Right cardiac atrium (tissue), 5 donors: ENCODE results near the gene CDH4. TPM values are rescaled to one million over a fixed set of nuclear protein-coding genes. Genes with fewer than 3 reads are reported as not detected.

Experiments
- ATAC-seq, 2 donors: fragments of 200-7000 bp; cut with Tn5 transposase; one replicate each; pipeline versions ENCODE4 v1.8.0 to v1.9.1; 2020; ENCODE audit warnings: moderate library complexity in 2 of 2, mild to moderate bottlenecking in 1 of 2
- DNase-seq, 3 donors: peaks; one replicate each; pipeline ENCODE4 v3.0.0-alpha.2; 2020
- H3K27ac ChIP-seq: one replicate; pipeline ENCODE4 v1.5.1; 2013; ENCODE audit warnings: mild to moderate bottlenecking, low read length, control low read depth, moderate library complexity
- H3K27me3 ChIP-seq: one replicate; pipeline ENCODE4 v1.6.1; 2013; ENCODE audit not compliant: control insufficient read depth, insufficient read depth
- H3K4me1 ChIP-seq: one replicate; pipeline ENCODE4 v1.6.1; 2013; ENCODE audit warnings: low read length; ENCODE audit not compliant: control insufficient read depth, insufficient read depth
- H3K4me3 ChIP-seq: one replicate; pipeline ENCODE4 v1.5.1; 2013; ENCODE audit warnings: low read length, control low read depth
- H3K9me3 ChIP-seq: one replicate; pipeline ENCODE4 v1.6.1; 2013; ENCODE audit warnings: low read length; ENCODE audit not compliant: control insufficient read depth
- WGBS: extraction: QIAGEN DNeasy Blood & Tissue Kit; methylation state at CpG from one replicate; pipeline ENCODE4 v1.1.7; 2013; 5-methylcytosine and 5-hydroxymethylcytosine counted together
- intact Hi-C, 4 donors: fragments of 100-400 bp; cut with DNase I; formaldehyde crosslinking; loops; one replicate each; pipeline versions ENCODE4 v1.11.0 to v1.14.0; 2022 to 2023
- polyA plus RNA-seq: library from polyadenylated mRNA; stranded (reverse); fragments of 200-250 nt; gene quantifications from one replicate; pipeline ENCODE4 v1.2.3, GENCODE V29; 2013
- total RNA-seq, 4 donors: library from RNA; stranded (reverse); fragmentation: NEBNext Ultra II Directional; extraction: Animal tissue kit (Norgen Biotek cat#: 25700); gene quantifications; one replicate each; pipeline ENCODE4 v1.2.1, GENCODE V29; 2021
- donor health status: healthy with polysubstance abuse.
- donor health status: DM: no; HTN: yes; CAD: no.
- donor health status: DM: no; HTN: no; CAD: no.
- donor health status: DM: no; HTN: yes; CAD: no; lungs with severe emphysema.
- donor health status: DM: yes; HTN: yes; CAD: no.

CDH4 gene
- total and polyA plus RNA-seq, 5 donors, result 0.21 to 1.0 (median 0.39) TPM

GRCh38 chr20:61411743-61412142, 159.7 kb downstream of the CDH4 start:
- 90% methylated on average over 4 of the region's 4 CpGs for WGBS
- Histone ChIP-seq H3K4me1 (no peaks in the 10 kb centered on the region), H3K9me3 (no peaks in the 10 kb centered on the region), H3K4me3 (no peak overlapping the region), H3K27ac (no peak overlapping the region), H3K27me3 (no peaks in the 10 kb centered on the region)
- DNase-seq (no peak), ATAC-seq (no peak)
- intact Hi-C loops, result no loop called here

DNA sequence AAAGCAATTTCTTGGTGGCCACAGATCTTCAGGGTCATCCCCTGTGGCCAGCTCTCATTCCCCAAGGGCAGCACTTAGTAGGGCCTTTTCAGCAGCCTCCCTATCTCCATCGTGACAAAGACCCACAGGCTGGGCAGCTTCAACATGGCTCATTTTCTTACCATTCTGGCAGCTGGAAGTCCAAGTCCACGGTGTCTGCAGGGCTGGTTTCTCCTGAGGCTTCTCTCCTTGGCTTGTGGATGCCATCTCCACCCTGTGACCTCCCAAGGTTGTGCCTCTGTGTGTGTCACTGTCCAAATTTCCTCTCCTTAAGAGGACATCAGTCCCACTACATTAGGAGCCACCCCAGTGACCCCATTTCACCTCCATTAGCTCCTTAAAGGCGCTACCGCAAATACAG, 161.7 kb downstream of the CDH4 start:
- Histone ChIP-seq H3K27ac (no peak overlapping the region), H3K9me3 (no peaks in the 10 kb centered on the region), H3K4me1 (no peaks in the 10 kb centered on the region), H3K27me3 (no peaks in the 10 kb centered on the region), H3K4me3 (no peak overlapping the region)
- intact Hi-C loops, result no loop called here
- DNase-seq (no peak), ATAC-seq (no peak)
- 88% methylated on average over 4 of the region's 4 CpGs for WGBS

GRCh38 chr20:61414455-61414991, 162.5 kb downstream of the CDH4 start:
- H3K4me1 ChIP-seq, result no peaks in the 10 kb centered on the region
- no peaks in the 10 kb centered on the region for H3K9me3 ChIP-seq
- no peaks in the 10 kb centered on the region for H3K27me3 ChIP-seq
- 66% methylated on average over 11 of the region's 11 CpGs for WGBS
- intact Hi-C loops, result no loop called here
- no peak overlapping the region for H3K4me3 ChIP-seq
- H3K27ac ChIP-seq, result no peak overlapping the region
- DNase-seq, result no peak
- ATAC-seq, result no peak

DNA sequence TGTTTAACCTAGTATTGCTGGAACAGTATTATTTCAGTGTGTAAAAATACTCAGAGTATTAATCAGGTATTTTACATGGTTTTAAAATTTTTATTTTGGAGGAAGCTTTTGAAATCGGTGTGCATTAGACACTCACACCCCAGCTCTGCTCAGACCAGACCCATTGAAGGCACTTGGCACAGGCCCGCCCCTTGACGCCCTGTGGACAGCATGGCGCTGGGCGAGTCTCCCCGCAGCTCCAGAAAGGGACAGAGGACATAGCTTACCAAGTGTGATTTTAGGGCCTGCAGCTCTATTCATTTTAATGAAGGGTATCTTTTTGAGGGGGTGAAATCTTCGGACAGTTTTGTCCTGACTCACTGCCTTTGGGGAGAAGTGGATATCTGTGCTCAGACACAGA, 164.5 kb downstream of the CDH4 start:
- WGBS, result 84% methylated on average over 7 of the region's 7 CpGs
- no peak for ATAC-seq
- Histone ChIP-seq H3K4me1 (no peaks in the 10 kb centered on the region), H3K27ac (no peak overlapping the region), H3K9me3 (no peaks in the 10 kb centered on the region), H3K27me3 (no peaks in the 10 kb centered on the region), H3K4me3 (no peak overlapping the region)
- intact Hi-C loops, result no loop called here
- DNase-seq, result no peak

DNA sequence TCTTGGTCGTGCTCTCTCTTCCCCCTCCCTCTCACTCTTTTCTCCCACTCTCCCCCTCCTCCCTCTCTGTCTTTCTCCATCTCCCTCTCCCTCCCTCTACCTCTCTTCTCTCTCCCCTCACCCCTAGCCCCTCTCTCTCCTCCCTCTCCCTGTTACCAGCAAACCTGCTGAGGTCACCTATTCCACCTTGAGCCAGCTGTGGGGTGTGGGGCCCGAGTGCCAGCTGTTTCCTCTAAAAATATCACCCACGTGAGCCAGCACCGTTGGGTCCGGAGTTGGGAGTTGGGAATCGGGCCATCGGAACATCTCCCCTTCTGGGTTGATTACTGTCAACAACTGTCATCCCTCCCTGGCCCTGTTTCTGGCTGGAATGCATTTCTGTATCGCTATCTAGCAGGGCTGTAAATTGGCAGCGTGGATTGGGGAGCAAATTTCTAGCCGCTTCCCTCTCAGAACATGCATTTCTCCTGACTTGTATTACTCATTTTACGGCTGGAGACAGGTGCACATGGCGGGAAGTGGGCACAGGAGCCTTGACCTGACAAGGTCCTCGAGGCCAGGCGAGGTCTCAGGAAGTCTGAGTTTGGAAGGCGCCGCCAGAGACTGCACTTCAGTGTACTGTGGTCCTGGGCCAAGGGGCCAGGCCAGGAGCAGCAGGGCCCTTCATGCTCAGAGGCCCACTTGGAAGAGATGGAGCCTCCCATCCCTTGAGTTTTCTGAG, 165.3 kb downstream of the CDH4 start:
- Histone ChIP-seq H3K9me3 (no peaks in the 10 kb centered on the region), H3K4me3 (no peak overlapping the region), H3K4me1 (no peaks in the 10 kb centered on the region), H3K27ac (no peak overlapping the region), H3K27me3 (no peaks in the 10 kb centered on the region)
- 58% methylated on average over 16 of the region's 16 CpGs for whole genome bisulfite sequencing
- ATAC-seq (peak in 1 of 2 donors; percentile 17), DNase-seq (no peak)
- intact Hi-C loops, result no loop called here

DNA sequence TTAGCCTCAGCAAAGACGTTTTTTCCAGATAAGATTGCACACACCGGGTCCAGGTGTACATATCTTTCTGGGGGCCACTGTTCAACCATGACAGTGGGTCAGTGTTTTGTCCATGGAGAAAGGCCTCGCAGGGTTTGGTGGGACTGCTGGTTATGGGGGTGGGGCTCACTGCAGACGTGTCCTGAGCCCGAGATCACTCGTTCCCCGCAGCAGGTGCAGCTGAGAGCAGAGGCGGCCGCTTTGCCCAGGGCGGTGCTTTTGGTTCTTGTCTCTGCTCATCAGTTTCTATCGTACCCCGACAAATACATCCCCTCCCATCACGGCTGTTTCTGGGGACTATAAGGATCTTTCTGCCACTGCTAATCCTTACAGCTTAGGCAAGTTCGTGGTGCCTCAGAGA, 166.9 kb downstream of the CDH4 start:
- intact Hi-C loops, result no loop called here
- no peak overlapping the region for H3K4me3 ChIP-seq
- WGBS, result 82% methylated on average over 14 of the region's 14 CpGs

GRCh38 chr20:61419501-61419900, 167.4 kb downstream of the CDH4 start:
- whole genome bisulfite sequencing, result 71% methylated on average over 6 of the region's 6 CpGs
- intact Hi-C loops, result no loop called here
- Histone ChIP-seq H3K27ac (no peak overlapping the region), H3K27me3 (no peaks in the 10 kb centered on the region), H3K9me3 (no peaks in the 10 kb centered on the region), H3K4me3 (no peak overlapping the region), H3K4me1 (no peaks in the 10 kb centered on the region)
- no peak for DNase-seq
- no peak for ATAC-seq

More for the DNA sequence above, 166.9 kb downstream of the CDH4 start:
- no peaks in the 10 kb centered on the region for H3K9me3 ChIP-seq
- H3K27ac ChIP-seq, result no peak overlapping the region
- no peaks in the 10 kb centered on the region for H3K4me1 ChIP-seq
- no peaks in the 10 kb centered on the region for H3K27me3 ChIP-seq
- no peak for ATAC-seq
- no peak for DNase-seq

- H3K27me3 ChIP-seq, result no peaks in the 10 kb centered on the region
- no peak overlapping the region for H3K27ac ChIP-seq
- DNase-seq (no peak), ATAC-seq (no peak)
- H3K4me3 ChIP-seq, result no peak overlapping the region
- intact Hi-C loops, result no loop called here
- no peaks in the 10 kb centered on the region for H3K9me3 ChIP-seq
- WGBS, result 75% methylated on average over 6 of the region's 6 CpGs
- no peaks in the 10 kb centered on the region for H3K4me1 ChIP-seq
Measured at GRCh38 chr20:61420056-61420455, 168.0 kb downstream of the CDH4 start.

GRCh38 chr20:61420781-61421180, 168.7 kb downstream of the CDH4 start:
- WGBS, result 90% methylated on average over 7 of the region's 7 CpGs
- H3K27me3 ChIP-seq, result no peaks in the 10 kb centered on the region
- DNase-seq (no peak), ATAC-seq (no peak)
- H3K4me3 ChIP-seq, result no peak overlapping the region
- intact Hi-C loops, result no loop called here
- no peaks in the 10 kb centered on the region for H3K9me3 ChIP-seq
- H3K27ac ChIP-seq, result no peak overlapping the region
- H3K4me1 ChIP-seq, result no peaks in the 10 kb centered on the region

DNA sequence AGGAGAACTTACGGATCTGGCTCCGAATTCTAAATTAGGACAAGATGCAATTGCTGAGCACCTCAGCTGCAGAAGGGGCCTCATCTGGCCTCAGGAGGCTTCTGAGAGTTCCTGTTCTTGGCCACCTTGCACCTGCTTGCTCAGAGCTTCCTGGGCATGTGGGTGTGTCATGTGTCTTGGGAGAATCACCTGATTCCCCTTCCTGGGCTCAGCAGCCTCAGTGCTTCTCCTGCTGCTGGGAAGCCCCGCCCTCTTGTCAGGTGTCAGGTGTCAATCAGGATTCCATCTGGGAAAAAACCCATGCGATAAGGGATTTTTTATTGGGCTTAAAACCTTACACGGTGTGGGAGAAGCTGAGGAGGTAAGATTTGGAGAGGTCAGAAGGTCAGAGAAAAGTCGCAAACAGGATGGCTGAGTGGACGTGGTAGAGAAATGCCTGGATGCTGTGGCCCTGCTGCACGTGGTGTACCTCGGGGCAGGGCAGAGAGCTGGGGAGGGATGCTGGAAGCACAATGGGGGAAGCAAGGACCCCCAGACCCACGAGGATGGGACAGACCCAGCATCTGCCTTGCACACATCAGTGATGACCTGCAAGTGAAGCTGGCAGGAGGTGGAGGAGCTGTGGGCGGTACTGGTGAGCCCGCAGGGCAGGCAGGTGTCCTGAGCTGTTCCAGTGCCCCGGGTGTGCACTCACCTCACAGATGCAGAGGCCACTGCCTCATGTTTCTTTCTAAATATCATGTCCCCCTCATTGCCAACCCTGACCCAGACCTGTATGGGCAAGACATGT, 170.8 kb downstream of the CDH4 start:
- ATAC-seq (no peak), DNase-seq (no peak)
- H3K4me1 ChIP-seq, result no peaks in the 10 kb centered on the region
- no peaks in the 10 kb centered on the region for H3K9me3 ChIP-seq
- intact Hi-C loops, result no loop called here
- no peak overlapping the region for H3K4me3 ChIP-seq
- H3K27ac ChIP-seq, result no peak overlapping the region
- WGBS, result 58% methylated on average over 13 of the region's 13 CpGs
- no peaks in the 10 kb centered on the region for H3K27me3 ChIP-seq

GRCh38 chr20:61424011-61424627, 172.1 kb downstream of the CDH4 start:
- no peaks in the 10 kb centered on the region for H3K9me3 ChIP-seq
- 87% methylated on average over 4 of the region's 4 CpGs for WGBS
- no peaks in the 10 kb centered on the region for H3K27me3 ChIP-seq
- H3K4me3 ChIP-seq, result no peak overlapping the region
- ATAC-seq, result no peak
- DNase-seq, result no peak
- intact Hi-C loops, result no loop called here
- H3K4me1 ChIP-seq, result no peaks in the 10 kb centered on the region
- no peak overlapping the region for H3K27ac ChIP-seq
